Gastrocnemius medialis (tissue), 4 donors: Measurements from ENCODE around the gene DPEP1. TPM values are rescaled to one million over a fixed set of nuclear protein-coding genes. Genes with fewer than 3 reads are reported as not detected.

Experiments used
- ATAC-seq, 2 donors: fragments of 150-250 bp; one replicate each; pipeline ENCODE4 v1.9.1; 2016
- DNase-seq, 2 donors: peaks; one replicate each; pipeline ENCODE4 v3.0.0-alpha.2; 2019
- H3K27ac ChIP-seq, 4 donors: fragments of 200-600 bp; sonication (generic); 1 replicate in 1 of 4; 2 replicates in 3 of 4; pipeline ENCODE4 v1.5.1; 2016 to 2018; ENCODE audit warnings: mild to moderate bottlenecking in 2 of 4, moderate library complexity in 1 of 4
- H3K27me3 ChIP-seq, 3 donors: fragments of 200-600 bp; sonication (generic) in 2 of 3; 1 replicate in 1 of 3; 2 replicates in 2 of 3; pipeline versions ENCODE4 v1.5.1 to v1.6.0; 2016 to 2019; ENCODE audit warnings: mild to moderate bottlenecking in 1 of 3, moderate library complexity in 1 of 3
- H3K36me3 ChIP-seq, 2 donors: fragments of 200-600 bp; sonication (generic) in 1 of 2; one replicate each; pipeline ENCODE4 v1.5.1; 2017 to 2018
- H3K4me1 ChIP-seq, 2 donors: fragments of 200-600 bp; sonication (generic) in 1 of 2; one replicate each; pipeline ENCODE4 v1.5.1; 2016 to 2017; ENCODE audit warnings: mild to moderate bottlenecking in 2 of 2
- H3K4me3 ChIP-seq, 4 donors: fragments of 200-600 bp; sonication (generic) in 3 of 4; 1 replicate in 1 of 4; 2 replicates in 3 of 4; pipeline ENCODE4 v1.5.1; 2016 to 2019; ENCODE audit warnings: mild to moderate bottlenecking in 2 of 4
- H3K9me3 ChIP-seq, 3 donors: fragments of 200-600 bp; sonication (generic) in 2 of 3; 1 replicate in 1 of 3; 2 replicates in 2 of 3; pipeline ENCODE4 v1.5.1; 2016 to 2019
- CTCF ChIP-seq, 5 experiments: fragments of 450-650 bp in 3 of 5; fragments of 200-600 bp in 2 of 5; sonication (generic) in 2 of 5; IDR thresholded peaks in 4 of 5; conservative IDR thresholded peaks in 1 of 5; 1 replicate in 4 of 5; 2 replicates in 1 of 5; pipeline ENCODE4 v1.5.1; 2016 to 2019; ENCODE audit warnings: antibody characterized with exemption in 5 of 5, mild to moderate bottlenecking in 3 of 5, moderate library complexity in 3 of 5
- POLR2A ChIP-seq, 2 donors: fragments of 450-650 bp; IDR thresholded peaks; one replicate each; pipeline ENCODE4 v1.6.1; 2017; ENCODE audit warnings: antibody characterized with exemption in 2 of 2, mild to moderate bottlenecking in 2 of 2, moderate library complexity in 2 of 2
- in situ Hi-C, 4 donors: fragments of 200-750 bp; cut with MboI; loops; one replicate each; pipeline versions ENCODE4 v1.15.0 to v1.8.0; 2017; ENCODE audit warnings: low sequenced_read_pairs in 4 of 4
- intact Hi-C: fragments of 100-400 bp; cut with DNase I; formaldehyde crosslinking; loops from one replicate; pipeline ENCODE4 v1.15.1; 2023; ENCODE audit warnings: low total_unique reads
- total RNA-seq, 4 donors: library from RNA; depleted of rRNA; stranded (reverse); fragments of >200 nt; gene quantifications; one replicate each; pipeline versions ENCODE4 v1.1.0 to v1.2.3, GENCODE V29; 2016

DPEP1 gene
- total RNA-seq, 4 donors from 2014 or later, result not detected

DNA sequence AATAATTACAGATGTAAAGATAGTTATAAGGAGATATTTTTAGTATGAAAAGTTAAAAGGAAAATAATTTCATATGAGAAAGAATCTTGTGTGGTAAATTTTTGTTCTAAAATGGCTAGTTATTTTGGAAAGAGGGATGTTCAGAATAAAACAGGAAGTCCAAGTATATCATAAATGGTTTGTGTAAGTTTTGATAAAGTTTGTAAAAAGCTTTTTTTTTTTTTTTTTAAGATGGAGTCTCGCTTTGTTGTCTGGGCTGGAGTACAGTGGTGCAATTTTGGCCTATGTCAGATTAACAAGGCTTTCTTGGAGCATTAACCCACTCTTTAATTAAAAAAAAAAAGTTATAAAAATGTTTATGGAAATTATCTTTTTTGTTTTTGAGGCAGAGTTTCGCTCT is 64.8 kb downstream of the DPEP1 start:
- no peaks in the 10 kb centered on the region for H3K36me3 ChIP-seq
- ATAC-seq (no peak), DNase-seq (no peak)
- no peak for TF ChIP-seq CTCF (IDR thresholded peaks at IDR 0.05 in 4 of 5, conservative IDR thresholded peaks at IDR 0.05 in 1 of 5)
- TF ChIP-seq POLR2A (IDR thresholded peaks at IDR 0.05), result no peak
- no peak overlapping the region for H3K4me3 ChIP-seq
- no peaks in the 10 kb centered on the region for H3K9me3 ChIP-seq
- H3K27ac ChIP-seq, result no peak overlapping the region
- no peaks in the 10 kb centered on the region for H3K4me1 ChIP-seq
- intact Hi-C loops, result no loop called here
- in situ Hi-C loops, result no loop called here
- no peaks in the 10 kb centered on the region for H3K27me3 ChIP-seq

DNA sequence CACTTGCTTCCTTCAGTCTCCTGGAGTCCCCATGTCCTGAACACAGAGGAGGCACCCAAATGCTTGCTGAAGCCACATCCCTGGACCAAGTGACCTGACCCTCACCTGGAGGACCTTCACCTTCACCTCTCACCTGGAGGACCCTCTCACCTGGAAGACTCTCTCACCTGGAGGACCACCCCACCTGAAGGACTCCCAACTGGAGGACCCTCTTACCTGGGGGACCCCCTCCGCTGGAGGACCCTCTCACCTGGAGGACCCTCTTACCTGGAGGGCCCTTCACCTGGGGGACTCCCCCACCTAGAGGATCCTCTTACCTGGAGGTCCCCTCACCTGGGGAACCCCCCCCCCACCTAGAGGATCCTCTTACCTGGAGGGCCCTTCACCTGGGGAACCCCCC is 72.5 kb downstream of the DPEP1 start:
- no peak for TF ChIP-seq CTCF (IDR thresholded peaks at IDR 0.05 in 4 of 5, conservative IDR thresholded peaks at IDR 0.05 in 1 of 5)
- TF ChIP-seq POLR2A (IDR thresholded peaks at IDR 0.05), result no peak
- Histone ChIP-seq H3K27me3 (no peaks in the 10 kb centered on the region), H3K36me3 (peaks cover 0 to 8% of the 10 kb centered on the region in 2 donors), H3K4me3 (no peak overlapping the region), H3K9me3 (no peaks in the 10 kb centered on the region), H3K4me1 (peaks cover 11 to 19% of the 10 kb centered on the region in 2 donors), H3K27ac (no peak overlapping the region)
- in situ Hi-C loops, result no loop called here
- no peak for ATAC-seq
- intact Hi-C loops, result loop anchor here (1.0 kb wide), 3 partner anchors 14 to 35 kb away; partner anchors contain the start of genes CHMP1A, SPATA33 and ZNF276
- DNase-seq, result no peak

DNA sequence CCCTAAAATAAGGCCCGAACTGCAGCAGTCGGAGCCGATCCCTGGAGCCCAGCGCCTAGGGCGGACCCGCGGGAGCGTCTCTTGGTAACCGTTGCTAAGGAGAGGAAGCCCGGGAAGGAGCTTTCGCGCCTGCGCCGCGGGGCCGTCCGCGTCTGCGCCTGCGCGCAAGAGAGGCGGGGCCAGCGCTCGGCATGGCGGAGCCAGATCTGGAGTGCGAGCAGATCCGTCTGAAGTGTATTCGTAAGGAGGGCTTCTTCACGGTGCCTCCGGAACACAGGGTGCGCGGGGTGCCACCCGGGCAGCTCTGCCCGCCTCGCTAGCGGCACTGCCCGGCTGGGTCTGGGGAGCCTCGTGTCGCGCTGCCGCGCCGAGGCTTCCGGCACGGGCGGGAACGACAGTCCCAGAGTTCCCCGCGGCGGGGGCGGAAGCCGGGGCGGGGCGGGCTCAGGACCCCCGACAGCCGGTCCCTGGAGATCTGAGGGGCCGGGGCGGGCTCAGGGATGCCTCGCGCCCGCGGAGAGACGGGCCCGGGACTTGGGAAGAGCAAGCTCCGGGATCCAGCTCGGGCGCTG is 73.2 kb downstream of the DPEP1 start, which contains the start of gene CDK10:
TSS of gene CDK10 (plus strand) at position 170 of the 572 bp plus-strand sequence. CDS start at position 192, 22 bp downstream.
- Histone ChIP-seq H3K4me1 (peaks cover 11 to 19% of the 10 kb centered on the region in 2 donors), H3K9me3 (no peaks in the 10 kb centered on the region), H3K27me3 (no peaks in the 10 kb centered on the region), H3K4me3 (peak within 1 kb of the TSS; percentile 86 to 90 (median 88)), H3K27ac (peak within 1 kb of the TSS; percentile 73 to 92 (median 90)), H3K36me3 (peaks cover 0 to 14% of the 10 kb centered on the region in 2 donors)
- DNase-seq (peak; percentile 60 to 85), ATAC-seq (peak; percentile 97)
- peak in 1 of 5 experiments; percentile 12 for TF ChIP-seq CTCF (IDR thresholded peaks at IDR 0.05 in 4 of 5, conservative IDR thresholded peaks at IDR 0.05 in 1 of 5)
- peak; percentile 50 to 69 for TF ChIP-seq POLR2A (IDR thresholded peaks at IDR 0.05)
- in situ Hi-C loops, result no loop called here
- intact Hi-C loops, result loop anchor here (1.0 kb wide), 3 partner anchors 14 to 35 kb away; partner anchors contain the start of genes CHMP1A, SPATA33 and ZNF276

GRCh38 chr16:89687092-89687940 is 73.9 kb downstream of the DPEP1 start:
- TF ChIP-seq POLR2A (IDR thresholded peaks at IDR 0.05) (no peak), CTCF (IDR thresholded peaks at IDR 0.05 in 4 of 5, conservative IDR thresholded peaks at IDR 0.05 in 1 of 5) (no peak)
- intact Hi-C loops, result no loop called here
- peak in 1 of 2 donors; percentile 7 for DNase-seq

More at GRCh38 chr16:89687092-89687940, 73.9 kb downstream of the DPEP1 start:
- ATAC-seq, result peak in 1 of 2 donors; percentile 40
- in situ Hi-C loops, result no loop called here
- Histone ChIP-seq H3K27ac (peak overlapping the region; percentile 73 to 92 (median 90)), H3K4me1 (peaks cover 11 to 19% of the 10 kb centered on the region in 2 donors), H3K4me3 (peak overlapping the region; percentile 86 to 90 (median 88)), H3K9me3 (no peaks in the 10 kb centered on the region), H3K27me3 (no peaks in the 10 kb centered on the region), H3K36me3 (peaks cover 0 to 22% of the 10 kb centered on the region in 2 donors)

Other genes with a start within 250 kb of the DPEP1 start
- 10 to 100 TPM; 26.0 to 77.0 (median 55.0) TPM for gene ANKRD11, start 123.1 kb upstream of the DPEP1 start, total RNA-seq
- 100 to 1,000 TPM in 2 of 4 donors, 10 to 100 TPM in 2; 67.7 to 117 (median 100.0) TPM for gene SPG7, start 105.2 kb upstream of the DPEP1 start, total RNA-seq
- 1,000 to 10,000 TPM; 4,295 to 5,889 (median 4,806) TPM for gene RPL13, start 53.0 kb upstream of the DPEP1 start, total RNA-seq
- not detected for gene CPNE7, start 37.9 kb upstream of the DPEP1 start, total RNA-seq
- 100 to 1,000 TPM in 1 of 4 donors, 10 to 100 TPM in 3; 53.4 to 105 (median 78.8) TPM for gene CHMP1A, start 44.1 kb downstream of the DPEP1 start, total RNA-seq
- gene SPATA33, start 44.2 kb downstream of the DPEP1 start, total RNA-seq, result 1 to 10 TPM; 1.2 to 2.7 (median 2.1) TPM
- 10 to 100 TPM; 16.9 to 26.1 (median 19.7) TPM for gene CDK10, start 73.0 kb downstream of the DPEP1 start, total RNA-seq
- 1 to 10 TPM; 1.3 to 7.5 (median 3.2) TPM for gene SPATA2L, start 88.1 kb downstream of the DPEP1 start, total RNA-seq
- 1 to 10 TPM; 2.3 to 9.4 (median 3.4) TPM for gene VPS9D1, start 107.3 kb downstream of the DPEP1 start, total RNA-seq
- 10 to 100 TPM; 11.1 to 13.6 (median 11.5) TPM for gene ZNF276, start 107.9 kb downstream of the DPEP1 start, total RNA-seq
- gene FANCA, start 203.0 kb downstream of the DPEP1 start, total RNA-seq, result 1 to 10 TPM in 3 of 4 donors, under 1 TPM in 1; 0.53 to 3.5 (median 1.3) TPM
- 1 to 10 TPM in 1 of 4 donors, under 1 TPM in 1, not detected in 2; 0.49 to 1.6 TPM for gene SPIRE2, start 214.8 kb downstream of the DPEP1 start, total RNA-seq